Rectal smooth muscle tissue (tissue), 1 donor: Measurements from ENCODE around the gene PHOSPHO1.

Experiments
- H3K27ac ChIP-seq: one replicate; pipeline ENCODE4 v1.7.0; 2013; ENCODE audit warnings: low read depth, low read length, inconsistent platforms
- H3K27me3 ChIP-seq: one replicate; pipeline ENCODE4 v1.7.0; 2013; ENCODE audit warnings: low read length; ENCODE audit not compliant: control insufficient read depth, insufficient read depth
- H3K36me3 ChIP-seq: one replicate; pipeline ENCODE4 v1.7.0; 2013; ENCODE audit warnings: low read length; ENCODE audit not compliant: control insufficient read depth, insufficient read depth
- H3K4me1 ChIP-seq: one replicate; pipeline ENCODE4 v1.7.0; 2013; ENCODE audit warnings: low read length; ENCODE audit not compliant: control insufficient read depth, insufficient read depth
- H3K4me3 ChIP-seq: one replicate; pipeline ENCODE4 v1.7.0; 2013; ENCODE audit warnings: low read length
- H3K9ac ChIP-seq: one replicate; pipeline ENCODE4 v1.7.0; 2013; ENCODE audit warnings: low read length

The PHOSPHO1 gene

GRCh38 chr17:49241040-49241439, 10.5 kb upstream of the PHOSPHO1 start:
- Histone ChIP-seq H3K27ac (no peak overlapping the region), H3K4me1 (no peaks in the 10 kb centered on the region), H3K4me3 (no peak overlapping the region), H3K27me3 (no peaks in the 10 kb centered on the region), H3K36me3 (no peaks in the 10 kb centered on the region), H3K9ac (no peak overlapping the region)

GRCh38 chr17:49240619-49241018, 10.0 kb upstream of the PHOSPHO1 start:
- Histone ChIP-seq H3K36me3 (no peaks in the 10 kb centered on the region), H3K4me3 (no peak overlapping the region), H3K4me1 (no peaks in the 10 kb centered on the region), H3K9ac (no peak overlapping the region), H3K27me3 (no peaks in the 10 kb centered on the region), H3K27ac (no peak overlapping the region)

- Histone ChIP-seq H3K4me3 (no peak overlapping the region), H3K4me1 (no peaks in the 10 kb centered on the region), H3K9ac (no peak overlapping the region), H3K27me3 (no peaks in the 10 kb centered on the region), H3K27ac (no peak overlapping the region), H3K36me3 (no peaks in the 10 kb centered on the region)
Observed at GRCh38 chr17:49239963-49240362, 9.4 kb upstream of the PHOSPHO1 start.

DNA sequence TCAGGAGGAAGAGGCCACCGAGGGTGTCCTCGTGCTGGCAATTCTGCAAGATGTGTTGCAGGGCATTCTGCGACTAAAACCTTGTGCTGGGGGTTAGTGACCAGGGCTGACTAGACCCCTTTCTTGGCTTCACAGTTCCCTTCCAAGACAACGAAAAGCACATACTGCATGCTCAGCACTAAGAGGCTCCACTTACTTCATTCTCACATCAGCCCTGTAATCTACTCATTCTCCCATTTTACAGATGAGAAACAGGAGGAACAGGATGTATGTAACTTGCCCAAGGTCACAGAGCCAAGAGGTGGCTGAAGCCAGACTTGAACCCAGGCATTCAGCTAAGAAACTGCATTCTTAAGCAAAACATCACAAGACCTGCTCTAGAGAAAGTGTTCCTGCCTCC, 5.3 kb upstream of the PHOSPHO1 start:
- Histone ChIP-seq H3K27ac (no peak overlapping the region), H3K36me3 (no peaks in the 10 kb centered on the region), H3K4me3 (no peak overlapping the region), H3K9ac (no peak overlapping the region), H3K4me1 (no peaks in the 10 kb centered on the region), H3K27me3 (no peaks in the 10 kb centered on the region)

- H3K4me3 ChIP-seq = no peak overlapping the region
- H3K27ac ChIP-seq = no peak overlapping the region
- no peaks in the 10 kb centered on the region for H3K4me1 ChIP-seq
- H3K9ac ChIP-seq = no peak overlapping the region
- no peaks in the 10 kb centered on the region for H3K36me3 ChIP-seq
- H3K27me3 ChIP-seq = peaks cover 2% of the 10 kb centered on the region
Observed at GRCh38 chr17:49234509-49235080, 4.0 kb upstream of the PHOSPHO1 start.

DNA sequence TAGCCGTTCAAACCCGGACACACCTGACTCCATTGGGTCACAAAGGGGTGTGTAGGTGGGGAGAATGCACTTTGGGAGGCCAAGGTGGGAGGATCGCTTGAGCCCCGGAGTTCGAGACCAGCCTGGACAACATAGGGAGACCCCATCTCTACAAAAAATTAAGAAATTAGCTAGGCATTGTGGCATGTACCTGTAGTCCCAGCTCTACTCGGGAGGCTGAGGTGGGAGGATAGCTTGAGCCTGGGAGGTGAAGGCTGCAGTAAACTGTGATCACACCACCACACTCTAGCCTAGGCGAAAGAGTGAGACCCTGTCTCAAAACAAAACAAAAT, 942 bp upstream of the PHOSPHO1 start:
- H3K4me3 ChIP-seq = no peak overlapping the region
- peaks cover 8% of the 10 kb centered on the region for H3K27me3 ChIP-seq
- H3K36me3 ChIP-seq = no peaks in the 10 kb centered on the region

GRCh38 chr17:49229805-49230600, 584 bp downstream of the PHOSPHO1 start:
- Histone ChIP-seq H3K4me1 (no peaks in the 10 kb centered on the region), H3K9ac (no peak overlapping the region), H3K27ac (no peak overlapping the region), H3K36me3 (no peaks in the 10 kb centered on the region), H3K27me3 (peaks cover 10% of the 10 kb centered on the region), H3K4me3 (peak overlapping the region; percentile 85)

More for the DNA sequence above, 942 bp upstream of the PHOSPHO1 start:
- Histone ChIP-seq H3K27ac (no peak overlapping the region), H3K4me1 (no peaks in the 10 kb centered on the region), H3K9ac (no peak overlapping the region)

GRCh38 chr17:49229076-49229804, 1.3 kb downstream of the PHOSPHO1 start:
- Histone ChIP-seq H3K4me1 (no peaks in the 10 kb centered on the region), H3K27me3 (peaks cover 15% of the 10 kb centered on the region), H3K36me3 (no peaks in the 10 kb centered on the region), H3K9ac (no peak overlapping the region), H3K4me3 (no peak overlapping the region), H3K27ac (no peak overlapping the region)

GRCh38 chr17:49227436-49228261, 2.9 kb downstream of the PHOSPHO1 start:
- Histone ChIP-seq H3K27me3 (peaks cover 27% of the 10 kb centered on the region), H3K36me3 (no peaks in the 10 kb centered on the region), H3K4me1 (peaks cover 4% of the 10 kb centered on the region), H3K4me3 (no peak overlapping the region), H3K9ac (no peak overlapping the region), H3K27ac (no peak overlapping the region)

DNA sequence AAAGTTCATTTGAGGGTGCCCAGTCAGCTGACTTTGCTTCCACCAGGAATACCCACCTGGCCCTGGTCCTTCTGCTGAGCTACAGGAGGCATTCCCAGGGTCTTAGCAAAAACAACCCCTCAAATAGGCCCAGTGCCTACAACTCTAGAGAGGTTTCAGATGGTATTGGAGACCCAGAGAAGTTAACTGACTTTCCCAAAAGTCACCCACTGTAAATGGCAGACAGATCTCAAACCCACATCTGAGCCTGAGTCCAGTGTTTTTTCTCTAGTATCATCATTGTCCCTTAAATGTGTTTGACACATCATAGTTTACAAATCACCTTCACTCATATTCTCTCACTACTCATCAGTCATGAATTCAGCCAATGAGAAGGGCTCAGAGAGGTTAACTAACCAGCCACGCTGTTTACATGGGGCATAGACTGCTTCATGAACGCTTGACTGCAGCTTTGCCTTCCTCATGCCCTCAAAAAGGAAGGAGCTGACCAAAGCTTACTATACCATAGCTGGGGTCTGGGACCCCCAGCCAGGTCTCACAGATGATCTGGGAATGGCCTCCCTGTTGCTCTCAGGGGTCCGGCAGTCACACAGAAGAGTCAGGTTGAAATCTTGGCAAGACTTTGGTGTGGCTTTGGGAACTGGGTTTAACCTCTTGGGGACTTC, 3.7 kb downstream of the PHOSPHO1 start:
- H3K9ac ChIP-seq = no peak overlapping the region
- H3K27ac ChIP-seq = no peak overlapping the region
- no peaks in the 10 kb centered on the region for H3K36me3 ChIP-seq
- H3K4me1 ChIP-seq = peaks cover 4% of the 10 kb centered on the region
- H3K27me3 ChIP-seq = peaks cover 27% of the 10 kb centered on the region
- no peak overlapping the region for H3K4me3 ChIP-seq

- Histone ChIP-seq H3K4me3 (no peak overlapping the region), H3K27me3 (peaks cover 27% of the 10 kb centered on the region), H3K27ac (no peak overlapping the region), H3K9ac (no peak overlapping the region), H3K4me1 (peaks cover 4% of the 10 kb centered on the region), H3K36me3 (no peaks in the 10 kb centered on the region)
Observed at GRCh38 chr17:49225554-49226236, 4.9 kb downstream of the PHOSPHO1 start.
